IMR-90 (cell line): ENCODE results near the gene BCO2. TPM values are rescaled to one million over a fixed set of nuclear protein-coding genes. Genes with fewer than 3 reads are reported as not detected.
A peak's percentile ranks its signal among the peaks of the same experiment; 100 is the strongest.

Source experiments
- ATAC-seq: fragments of 200-7000 bp; cut with Tn5 transposase; 2 replicates; pipeline ENCODE4 v1.9.1; 2020; ENCODE audit warnings: low read depth, mild to moderate bottlenecking, moderate library complexity
- BruUV-seq: library from RNA; stranded (reverse); fragments of 400-500 nt; replicated peaks from 2 replicates; lab custom pipeline; 2021; lab: Mats Ljungman, UMichigan
- CTCF ChIA-PET: fragments of 300-600 bp; formaldehyde crosslinking; extraction: SDS; loops from one replicate; lab custom pipeline; 2021; ENCODE audit warnings: antibody characterized with exemption; lab: Yijun Ruan, JAX
- POLR2A ChIA-PET: fragments of 300-600 bp; sonication (Branson Sonifier 250); formaldehyde crosslinking; loops from one replicate; lab custom pipeline; 2022; ENCODE audit warnings: antibody characterized with exemption; ENCODE audit not compliant: unreplicated experiment; lab: Charles Lee
- DNase-seq: peaks from one replicate; pipeline ENCODE4 v3.0.0; 2013
- H2AFZ ChIP-seq: replicated peaks from 2 replicates; pipeline ENCODE3; 2013; ENCODE audit warnings: low read length, mild to moderate bottlenecking; ENCODE audit not compliant: poor library complexity
- H2AK5ac ChIP-seq: 2 replicates; pipeline ENCODE4 v1.6.1; 2013; ENCODE audit warnings: low read depth, low read length, inconsistent platforms
- H2AK9ac ChIP-seq: replicated peaks from 2 replicates; pipeline ENCODE3; 2013; ENCODE audit warnings: mild to moderate bottlenecking, low read depth, low read length, moderate library complexity; ENCODE audit not compliant: poor library complexity
- H2BK120ac ChIP-seq: 2 replicates; pipeline ENCODE4 v1.6.1; 2013; ENCODE audit warnings: low read depth, low read length, inconsistent platforms
- H2BK15ac ChIP-seq: 3 replicates; pipeline ENCODE4 v1.6.1; 2013; ENCODE audit warnings: low read depth, low read length, inconsistent platforms
- H2BK20ac ChIP-seq: 2 replicates; pipeline ENCODE4 v1.6.1; 2013; ENCODE audit warnings: low read depth, mild to moderate bottlenecking, inconsistent platforms, low read length, moderate library complexity
- H2BK5ac ChIP-seq: 2 replicates; pipeline ENCODE4 v1.6.1; 2013; ENCODE audit warnings: mild to moderate bottlenecking, low read depth, low read length, inconsistent platforms; ENCODE audit not compliant: poor library complexity, severe bottlenecking
- H3K14ac ChIP-seq: replicated peaks from 2 replicates; pipeline ENCODE4 v1.6.1; 2013; ENCODE audit warnings: low read depth, low read length, inconsistent platforms
- H3K18ac ChIP-seq: 2 replicates; pipeline ENCODE4 v1.6.1; 2013; ENCODE audit warnings: low read depth, low read length, control low read depth
- H3K23ac ChIP-seq: 2 replicates; pipeline ENCODE4 v1.6.1; 2013; ENCODE audit warnings: low read depth, low read length, inconsistent platforms
- H3K27ac ChIP-seq: 2 replicates; pipeline ENCODE4 v1.5.1; 2013; ENCODE audit warnings: mild to moderate bottlenecking, control low read depth, low read length; ENCODE audit not compliant: insufficient read depth
- H3K27me3 ChIP-seq: 2 replicates; pipeline ENCODE4 v1.6.1; 2013; ENCODE audit warnings: low read length; ENCODE audit not compliant: control insufficient read depth, insufficient read depth
- H3K36me3 ChIP-seq: 2 replicates; pipeline ENCODE4 v1.6.1; 2013; ENCODE audit warnings: low read length, mixed read lengths; ENCODE audit not compliant: control insufficient read depth, insufficient read depth
- H3K4ac ChIP-seq: 2 replicates; pipeline ENCODE4 v1.6.1; 2013; ENCODE audit warnings: low read depth, low read length, inconsistent platforms
- H3K4me1 ChIP-seq: 2 replicates; pipeline ENCODE4 v1.6.1; 2013; ENCODE audit warnings: low read length, mixed read lengths; ENCODE audit not compliant: control insufficient read depth, insufficient read depth
- H3K4me2 ChIP-seq: 2 replicates; pipeline ENCODE4 v1.6.1; 2013; ENCODE audit warnings: low read depth, mild to moderate bottlenecking, control low read depth, low read length, moderate library complexity
- H3K4me3 ChIP-seq: 2 replicates; pipeline ENCODE4 v1.5.1; 2013; ENCODE audit warnings: low read depth, mild to moderate bottlenecking, control low read depth, low read length, moderate library complexity; ENCODE audit not compliant: insufficient read depth
- H3K56ac ChIP-seq: 2 replicates; pipeline ENCODE4 v1.6.1; 2013; ENCODE audit warnings: low read length, inconsistent platforms; ENCODE audit not compliant: insufficient read depth; ENCODE audit errors: extremely low read depth
- H3K79me1 ChIP-seq, 2 experiments: 2 replicates each; pipeline ENCODE4 v1.6.1; 2013; ENCODE audit warnings: low read length in 2 of 2, inconsistent platforms in 1 of 2, low read depth in 1 of 2
- H3K9ac ChIP-seq: 2 replicates; pipeline ENCODE4 v1.6.1; 2013; ENCODE audit warnings: low read depth, low read length, control low read depth
- H3K9me1 ChIP-seq: 2 replicates; pipeline ENCODE4 v1.6.1; 2013; ENCODE audit warnings: low read length, inconsistent platforms; ENCODE audit not compliant: insufficient read depth
- H3K9me3 ChIP-seq: 2 replicates; pipeline ENCODE4 v1.6.1; 2013; ENCODE audit warnings: low read length; ENCODE audit not compliant: control insufficient read depth, insufficient read depth
- H4K20me1 ChIP-seq: 2 replicates; pipeline ENCODE4 v1.6.1; 2013; ENCODE audit warnings: low read length, inconsistent platforms; ENCODE audit not compliant: insufficient read depth
- H4K5ac ChIP-seq: 2 replicates; pipeline ENCODE4 v1.6.1; 2013; ENCODE audit warnings: mild to moderate bottlenecking, low read depth, low read length, control low read depth
- H4K8ac ChIP-seq, 2 experiments: 2 replicates each; pipeline ENCODE4 v1.6.1; 2013; ENCODE audit warnings: low read depth in 2 of 2, low read length in 2 of 2, control low read depth in 1 of 2, inconsistent platforms in 1 of 2
- H4K91ac ChIP-seq: 2 replicates; pipeline ENCODE4 v1.6.1; 2013; ENCODE audit warnings: low read depth, low read length, inconsistent platforms; ENCODE audit not compliant: insufficient read depth
- FOS ChIP-seq: fragments of 150-350 bp; IDR thresholded peaks from 2 replicates; pipeline ENCODE4 v1.6.1; 2016; ENCODE audit warnings: low read depth, low read length
- MAZ ChIP-seq: IDR thresholded peaks from 2 replicates; pipeline ENCODE4 v1.6.1; 2012; ENCODE audit warnings: low read depth, mild to moderate bottlenecking, low read length, improper control_type of control experiment, moderate library complexity, borderline replicate concordance
- WGBS, 2 experiments: methylation state at CpG; one replicate each; pipeline versions ENCODE4 v1.1.5 to v1.1.7; 2013; ENCODE audit warnings: missing lambda C conversion rate in 2 of 2; ENCODE audit not compliant: insufficient read length in 1 of 2; ENCODE audit errors: extremely low coverage in 2 of 2; 5-methylcytosine and 5-hydroxymethylcytosine counted together
- dilution Hi-C: fragments of 300-500 bp; cut with HindIII; formaldehyde crosslinking; loops from one replicate; pipeline ENCODE4 v1.14.3; 2018; ENCODE audit warnings: low sequenced_read_pairs; ENCODE audit not compliant: unreplicated experiment
- in situ Hi-C: fragments of 300-500 bp; cut with MboI; formaldehyde crosslinking; loops from 3 replicates; pipeline ENCODE4 v1.14.3; 2019; ENCODE audit warnings: low sequenced_read_pairs, inconsistent platforms, mixed read lengths
- intact Hi-C: fragments of 100-400 bp; cut with micrococcal nuclease; formaldehyde crosslinking; loops from 2 replicates; pipeline ENCODE4 v1.10.0; 2022
- polyA plus RNA-seq, 3 experiments: library from polyadenylated mRNA; depleted of rRNA; stranded (reverse); fragments of >200 nt; gene quantifications; 2 replicates each; pipeline ENCODE4 v1.2.3, GENCODE V29; 2012; ENCODE audit warnings: low replicate concordance in 1 of 3
- total RNA-seq: library from RNA; depleted of rRNA; stranded (reverse); fragments of >200 nt; gene quantifications from 2 replicates; pipeline ENCODE4 v1.2.3, GENCODE V29; 2012

Gene BCO2
- total and polyA plus RNA-seq, 2 of the 4 experiments (the other 2 are of a cell fraction), result 0.18 to 0.68 TPM

- peak overlapping the region; percentile 95 for H3K4ac ChIP-seq
- dilution Hi-C loops, result no loop called here
- peak; percentile 35; the same call in 1 of the 2 replicates for TF ChIP-seq FOS
- no peak for TF ChIP-seq MAZ
- in situ Hi-C loops, result loop anchor here (10.0 kb wide), 2 partner anchors 139 to 1059 kb away; no protein-coding TSS in a partner anchor
- H4K20me1 ChIP-seq, result peaks cover 6% of the 10 kb centered on the region; the same call in 1 of the 2 replicates
- H3K23ac ChIP-seq, result peak overlapping the region; percentile 91
- H3K79me1 ChIP-seq, result peaks cover 23 to 34% of the 10 kb centered on the region in 2 experiments
- peak overlapping the region; percentile 100 for H2AFZ ChIP-seq
- ChIA-PET CTCF (interaction anchor here (1.1 kb wide), 1 partner anchor 53 kb away, joined by 4 read pairs; no protein-coding TSS in a partner anchor), POLR2A (no interaction called here)
- peak overlapping the region; percentile 38 for H2BK20ac ChIP-seq
- H3K4me1 ChIP-seq, result peaks cover 16% of the 10 kb centered on the region
- peak overlapping the region; percentile 76 for H2AK5ac ChIP-seq
- WGBS, 2 experiments, result no CpG with 5 or more reads among the region's 8 CpGs
- H4K8ac ChIP-seq, result peak overlapping the region; percentile 86 to 100
- peak overlapping the region; percentile 99; the same call in 1 of the 3 replicates for H2BK15ac ChIP-seq
- intact Hi-C loops, result loop anchor here (2.0 to 10.0 kb wide), 3 partner anchors 41 to 351 kb away; partner anchors contain the start of genes ALG9, CFAP68 and FDXACB1
- H2BK5ac ChIP-seq, result peak overlapping the region; percentile 99
- peak overlapping the region; percentile 94; the same call in 1 of the 2 replicates for H3K56ac ChIP-seq
- peak overlapping the region; percentile 98 for H3K9ac ChIP-seq
- H4K5ac ChIP-seq, result peak overlapping the region; percentile 100
- peak overlapping the region; percentile 99 for H2AK9ac ChIP-seq
- ATAC-seq (no peak), DNase-seq (peak; percentile 71)
- no peaks in the 10 kb centered on the region; the same call in 1 of the 2 replicates for H3K9me1 ChIP-seq
- H3K18ac ChIP-seq, result peak overlapping the region; percentile 96; the same call in 1 of the 2 replicates
- H2BK120ac ChIP-seq, result peak overlapping the region; percentile 77
- H4K91ac ChIP-seq, result peak overlapping the region; percentile 93
- H3K4me3 ChIP-seq, result peak overlapping the region; percentile 93
- H3K27ac ChIP-seq, result peak overlapping the region; percentile 98
- no peaks in the 10 kb centered on the region for H3K27me3 ChIP-seq
- H3K14ac ChIP-seq, result peak overlapping the region; percentile 96
- no TSS peak for BruUV-seq
- peaks cover 4% of the 10 kb centered on the region; the same call in 1 of the 2 replicates for H3K36me3 ChIP-seq
- H3K9me3 ChIP-seq, result no peaks in the 10 kb centered on the region
- peak overlapping the region; percentile 98 for H3K4me2 ChIP-seq
Observed at GRCh38 chr11:112225753-112226061, 50.4 kb downstream of the BCO2 start.
